Measurements from ENCODE around the gene TYSND1.

The TYSND1 gene

GRCh38 chr10:70135684-70136083 lies 10.8 kb downstream of the TYSND1 start:
- no peak for DNase-seq (ENCODE audit: low read depth, low spot score)

GRCh38 chr10:70135046-70135445 lies 11.5 kb downstream of the TYSND1 start:
- DNase-seq (ENCODE audit: low read depth, low spot score): no peak
- 0 out of 2 replicates have a peak, but pooled peaks cover 2% of the 10 kb centered on the region for H3K36me3 ChIP-seq (ENCODE audit: control insufficient read depth, insufficient read depth, low read length)

More at GRCh38 chr10:70135684-70136083, 10.8 kb downstream of the TYSND1 start:
- WGBS (ENCODE audit: insufficient coverage, insufficient read length): no CpG with 5 or more reads among the region's 7 CpGs
- Histone ChIP-seq H3K4me3 (ENCODE audit: low read length) (no peak overlapping the region), H3K4me1 (ENCODE audit: control insufficient read depth, insufficient read depth, low read length) (no peaks in the 10 kb centered on the region), H3K36me3 (ENCODE audit: control insufficient read depth, insufficient read depth, low read length) (0 out of 2 replicates have a peak, but pooled peaks cover 2% of the 10 kb centered on the region), H3K27me3 (ENCODE audit: control insufficient read depth, insufficient read depth, low read length) (peaks cover 3% of the 10 kb centered on the region; the same call in 1 of the 2 replicates), H3K9me3 (ENCODE audit: control insufficient read depth, insufficient read depth, low read length) (no peaks in the 10 kb centered on the region), H3K27ac (ENCODE audit: low read length) (no peak overlapping the region)

GRCh38 chr10:70132098-70133029 lies 14.1 kb downstream of the TYSND1 start, which contains the start of gene AIFM2:
AIFM2 (minus strand) TSS chr10:70132825; CDS start chr10:70124084, 8,741 bp downstream.
- no peaks in the 10 kb centered on the region for H3K4me1 ChIP-seq (ENCODE audit: control insufficient read depth, insufficient read depth, low read length)
- no peak for DNase-seq (ENCODE audit: low read depth, low spot score)
- H3K27ac ChIP-seq (ENCODE audit: low read length): no peak within 1 kb of the TSS
- peak within 1 kb of the TSS; percentile 57; the same call in 1 of the 2 replicates for H3K4me3 ChIP-seq (ENCODE audit: low read length)
- H3K9me3 ChIP-seq (ENCODE audit: control insufficient read depth, insufficient read depth, low read length): no peaks in the 10 kb centered on the region
- H3K36me3 ChIP-seq (ENCODE audit: control insufficient read depth, insufficient read depth, low read length): no peaks in the 10 kb centered on the region
- no CpG with 5 or more reads among the region's 80 CpGs for WGBS (ENCODE audit: insufficient coverage, insufficient read length)
- peaks cover 3% of the 10 kb centered on the region; the same call in 1 of the 2 replicates for H3K27me3 ChIP-seq (ENCODE audit: control insufficient read depth, insufficient read depth, low read length)

More at GRCh38 chr10:70135046-70135445, 11.5 kb downstream of the TYSND1 start:
- H3K27me3 ChIP-seq (ENCODE audit: control insufficient read depth, insufficient read depth, low read length): peaks cover 3% of the 10 kb centered on the region; the same call in 1 of the 2 replicates
- H3K4me3 ChIP-seq (ENCODE audit: low read length): no peak overlapping the region
- no CpG with 5 or more reads among the region's 3 CpGs for WGBS (ENCODE audit: insufficient coverage, insufficient read length)
- H3K9me3 ChIP-seq (ENCODE audit: control insufficient read depth, insufficient read depth, low read length): no peaks in the 10 kb centered on the region
- no peak overlapping the region for H3K27ac ChIP-seq (ENCODE audit: low read length)
- no peaks in the 10 kb centered on the region for H3K4me1 ChIP-seq (ENCODE audit: control insufficient read depth, insufficient read depth, low read length)

- H3K4me1 ChIP-seq (ENCODE audit: control insufficient read depth, insufficient read depth, low read length): no peaks in the 10 kb centered on the region
- peaks cover 3% of the 10 kb centered on the region; the same call in 1 of the 2 replicates for H3K27me3 ChIP-seq (ENCODE audit: control insufficient read depth, insufficient read depth, low read length)
- no peak overlapping the region for H3K4me3 ChIP-seq (ENCODE audit: low read length)
- H3K9me3 ChIP-seq (ENCODE audit: control insufficient read depth, insufficient read depth, low read length): no peaks in the 10 kb centered on the region
- no peak for DNase-seq (ENCODE audit: low read depth, low spot score)
- H3K36me3 ChIP-seq (ENCODE audit: control insufficient read depth, insufficient read depth, low read length): no peaks in the 10 kb centered on the region
- WGBS (ENCODE audit: insufficient coverage, insufficient read length): no CpG with 5 or more reads among the region's 4 CpGs
- H3K27ac ChIP-seq (ENCODE audit: low read length): no peak overlapping the region
Observed at GRCh38 chr10:70131560-70131937, 15.0 kb downstream of the TYSND1 start.

- Histone ChIP-seq H3K27me3 (ENCODE audit: control insufficient read depth, insufficient read depth, low read length) (peaks cover 3% of the 10 kb centered on the region; the same call in 1 of the 2 replicates), H3K36me3 (ENCODE audit: control insufficient read depth, insufficient read depth, low read length) (no peaks in the 10 kb centered on the region), H3K27ac (ENCODE audit: low read length) (no peak overlapping the region), H3K9me3 (ENCODE audit: control insufficient read depth, insufficient read depth, low read length) (no peaks in the 10 kb centered on the region), H3K4me3 (ENCODE audit: low read length) (no peak overlapping the region), H3K4me1 (ENCODE audit: control insufficient read depth, insufficient read depth, low read length) (no peaks in the 10 kb centered on the region)
- WGBS (ENCODE audit: insufficient coverage, insufficient read length): no CpG with 5 or more reads among the region's 10 CpGs
- DNase-seq (ENCODE audit: low read depth, low spot score): no peak
Observed at GRCh38 chr10:70130878-70131559, 15.5 kb downstream of the TYSND1 start.

- peaks cover 2% of the 10 kb centered on the region; the same call in 1 of the 2 replicates for H3K27me3 ChIP-seq (ENCODE audit: control insufficient read depth, insufficient read depth, low read length)
- H3K27ac ChIP-seq (ENCODE audit: low read length): no peak overlapping the region
- no peak for DNase-seq (ENCODE audit: low read depth, low spot score)
- no peaks in the 10 kb centered on the region for H3K4me1 ChIP-seq (ENCODE audit: control insufficient read depth, insufficient read depth, low read length)
- H3K36me3 ChIP-seq (ENCODE audit: control insufficient read depth, insufficient read depth, low read length): no peaks in the 10 kb centered on the region
- no peaks in the 10 kb centered on the region for H3K9me3 ChIP-seq (ENCODE audit: control insufficient read depth, insufficient read depth, low read length)
- WGBS (ENCODE audit: insufficient coverage, insufficient read length): no CpG with 5 or more reads among the region's 15 CpGs
- H3K4me3 ChIP-seq (ENCODE audit: low read length): no peak overlapping the region
Observed at GRCh38 chr10:70126700-70127395, 19.7 kb downstream of the TYSND1 start.

GRCh38 chr10:70125918-70126552 lies 20.5 kb downstream of the TYSND1 start:
- Histone ChIP-seq H3K4me1 (ENCODE audit: control insufficient read depth, insufficient read depth, low read length) (no peaks in the 10 kb centered on the region), H3K36me3 (ENCODE audit: control insufficient read depth, insufficient read depth, low read length) (no peaks in the 10 kb centered on the region), H3K9me3 (ENCODE audit: control insufficient read depth, insufficient read depth, low read length) (no peaks in the 10 kb centered on the region), H3K27ac (ENCODE audit: low read length) (no peak overlapping the region), H3K27me3 (ENCODE audit: control insufficient read depth, insufficient read depth, low read length) (no peaks in the 10 kb centered on the region), H3K4me3 (ENCODE audit: low read length) (no peak overlapping the region)
- no peak for DNase-seq (ENCODE audit: low read depth, low spot score)
- WGBS (ENCODE audit: insufficient coverage, insufficient read length): no CpG with 5 or more reads among the region's 5 CpGs

GRCh38 chr10:70124918-70125317 lies 21.6 kb downstream of the TYSND1 start:
- H3K9me3 ChIP-seq (ENCODE audit: control insufficient read depth, insufficient read depth, low read length): no peaks in the 10 kb centered on the region
- H3K4me1 ChIP-seq (ENCODE audit: control insufficient read depth, insufficient read depth, low read length): no peaks in the 10 kb centered on the region
- H3K4me3 ChIP-seq (ENCODE audit: low read length): no peak overlapping the region
- no peak for DNase-seq (ENCODE audit: low read depth, low spot score)
- WGBS (ENCODE audit: insufficient coverage, insufficient read length): no CpG with 5 or more reads among the region's 3 CpGs
- H3K36me3 ChIP-seq (ENCODE audit: control insufficient read depth, insufficient read depth, low read length): no peaks in the 10 kb centered on the region
- H3K27ac ChIP-seq (ENCODE audit: low read length): no peak overlapping the region
- no peaks in the 10 kb centered on the region for H3K27me3 ChIP-seq (ENCODE audit: control insufficient read depth, insufficient read depth, low read length)

GRCh38 chr10:70124415-70124814 lies 22.1 kb downstream of the TYSND1 start:
- Histone ChIP-seq H3K27ac (ENCODE audit: low read length) (no peak overlapping the region), H3K36me3 (ENCODE audit: control insufficient read depth, insufficient read depth, low read length) (no peaks in the 10 kb centered on the region), H3K4me1 (ENCODE audit: control insufficient read depth, insufficient read depth, low read length) (no peaks in the 10 kb centered on the region), H3K9me3 (ENCODE audit: control insufficient read depth, insufficient read depth, low read length) (no peaks in the 10 kb centered on the region), H3K4me3 (ENCODE audit: low read length) (no peak overlapping the region), H3K27me3 (ENCODE audit: control insufficient read depth, insufficient read depth, low read length) (no peaks in the 10 kb centered on the region)
- WGBS (ENCODE audit: insufficient coverage, insufficient read length): no CpG with 5 or more reads among the region's 1 CpG
- no peak for DNase-seq (ENCODE audit: low read depth, low spot score)

All from iPS DF 6.9 (cell line).